GM18502 (cell line): ENCODE results near the gene CD36.

Experiments
- ATAC-seq: cut with Tn5 transposase; IDR thresholded peaks from one replicate; pipeline ENCODE4 v1.9.1; 2021; ENCODE audit warnings: mild to moderate bottlenecking; ENCODE audit not compliant: unreplicated experiment, poor library complexity

Gene CD36

DNA sequence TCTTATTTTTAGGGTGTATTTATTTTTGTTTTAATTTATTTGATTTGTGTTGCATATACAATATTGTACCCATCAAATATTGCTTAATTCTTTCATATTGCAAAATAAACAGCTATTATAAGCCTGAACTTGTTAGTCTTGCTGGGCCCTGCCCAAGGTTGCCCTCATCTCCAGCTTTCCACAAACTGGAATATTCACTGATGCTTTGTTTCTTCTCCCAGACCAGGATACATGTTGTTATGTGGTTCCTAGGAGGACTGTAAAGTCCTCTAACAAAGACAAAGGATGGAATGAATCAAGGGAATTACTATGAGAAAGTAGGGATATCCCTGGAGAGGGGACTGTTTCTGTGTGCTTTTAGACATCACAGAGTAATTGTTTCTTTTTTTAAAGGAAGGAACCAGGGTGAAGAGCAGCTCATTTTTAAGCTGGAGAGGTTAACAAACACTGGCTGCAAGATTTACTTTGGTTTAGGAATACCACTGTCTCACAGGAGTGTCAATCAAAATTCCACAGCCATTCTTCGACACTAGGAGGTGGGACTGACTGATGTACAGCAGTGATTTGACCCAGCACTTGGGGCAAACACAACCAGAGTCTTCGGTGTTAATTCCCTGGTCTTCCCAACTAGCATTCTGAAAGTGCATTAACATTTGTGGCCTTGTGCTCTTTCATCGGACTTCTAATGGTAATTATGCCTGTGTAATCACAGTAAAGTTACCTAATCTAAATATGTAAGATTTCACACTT lies 14.8 kb upstream of the CD36 start:
- no peak for ATAC-seq

DNA sequence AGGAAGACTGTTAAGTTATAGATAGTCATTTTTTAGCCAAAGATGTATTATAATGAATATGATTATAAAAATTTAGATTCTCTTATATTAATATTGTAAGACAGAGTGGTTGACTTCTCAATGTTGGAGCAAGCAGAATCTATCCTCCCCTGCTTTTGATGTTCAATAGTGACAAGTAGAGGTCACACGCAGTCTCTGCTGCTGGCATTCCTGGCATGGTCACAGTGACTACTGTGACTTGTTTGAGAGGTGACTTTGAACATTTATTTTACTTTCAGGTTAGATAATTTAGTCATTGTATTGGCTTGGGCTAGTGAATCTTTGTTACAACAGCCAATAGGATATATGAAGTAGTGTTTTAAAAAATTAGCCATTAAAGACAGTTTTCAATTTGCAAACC lies 13.7 kb upstream of the CD36 start:
- ATAC-seq = no peak

DNA sequence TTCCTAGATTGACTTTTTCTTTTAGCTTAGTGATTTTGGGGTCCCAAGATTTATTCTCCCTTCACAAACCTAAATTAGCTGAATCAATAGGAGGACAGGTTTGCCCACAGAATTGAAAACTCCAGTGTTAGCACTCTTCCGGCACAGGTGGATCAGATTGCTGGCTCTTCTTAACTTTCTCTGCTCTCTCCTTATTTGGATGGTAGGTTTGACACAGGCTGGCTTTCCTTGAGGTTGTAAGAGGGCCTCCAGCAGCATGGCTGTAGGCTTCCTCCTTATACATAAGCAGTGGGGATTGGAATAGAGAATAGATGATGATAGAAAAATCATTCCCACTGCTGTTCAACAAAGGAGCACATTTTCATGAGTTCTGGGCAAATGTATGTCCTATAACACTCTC lies 9.4 kb upstream of the CD36 start:
- no peak for ATAC-seq

DNA sequence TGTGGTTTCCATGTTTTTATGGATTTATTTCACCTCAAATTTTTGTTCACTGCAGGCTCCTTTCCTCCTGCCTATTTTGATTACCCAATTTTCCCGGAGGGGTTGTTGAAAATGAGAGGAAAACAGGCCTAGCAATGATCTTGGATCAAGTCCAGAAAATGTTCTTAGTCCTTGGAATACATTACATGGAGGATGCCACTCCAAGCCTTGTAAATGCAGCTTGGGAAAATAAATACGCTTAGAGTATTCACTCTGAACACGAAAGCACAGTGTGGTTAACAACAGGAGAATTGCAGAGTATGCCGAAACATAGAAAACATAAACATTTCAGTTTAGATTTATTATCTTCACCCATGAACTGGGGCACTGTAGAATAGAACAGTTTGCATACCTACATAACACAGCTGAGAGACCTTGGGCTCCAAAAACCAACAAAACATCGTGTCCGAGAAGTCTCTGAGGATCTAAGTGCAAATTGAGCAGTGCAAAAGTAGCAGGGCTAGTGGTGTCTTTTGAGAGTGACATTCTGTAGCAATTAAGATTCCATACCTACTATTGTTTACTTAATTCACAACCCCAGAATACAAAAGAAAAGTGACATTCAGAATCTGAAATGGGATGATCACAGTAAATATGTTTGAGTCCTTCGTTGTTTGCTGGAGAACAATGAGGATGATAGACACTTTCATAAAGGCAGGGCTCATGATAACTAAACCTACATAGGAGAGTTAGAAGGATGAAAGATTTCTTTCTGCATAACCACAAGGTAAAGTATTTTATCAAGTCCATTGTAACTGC lies 7.6 kb upstream of the CD36 start:
- ATAC-seq = no peak

DNA sequence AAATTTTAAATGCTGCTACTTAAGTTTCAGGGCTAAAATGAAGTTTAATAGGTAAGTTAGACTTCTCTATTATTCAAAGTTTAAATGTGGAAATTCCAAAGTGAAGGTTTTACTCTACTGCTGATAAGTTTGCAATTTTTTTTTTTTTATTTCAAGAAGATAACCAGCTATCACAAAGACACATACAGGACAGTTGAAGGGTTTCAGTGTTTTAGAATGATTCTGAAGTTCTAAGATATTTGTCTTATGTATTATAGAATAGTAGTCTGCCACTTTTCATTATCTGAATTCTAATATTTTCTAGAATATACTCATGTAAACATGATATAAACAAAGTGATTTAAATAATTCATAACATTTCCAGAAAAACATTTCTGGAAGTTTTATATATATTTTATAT lies 7.0 kb upstream of the CD36 start:
- no peak for ATAC-seq

DNA sequence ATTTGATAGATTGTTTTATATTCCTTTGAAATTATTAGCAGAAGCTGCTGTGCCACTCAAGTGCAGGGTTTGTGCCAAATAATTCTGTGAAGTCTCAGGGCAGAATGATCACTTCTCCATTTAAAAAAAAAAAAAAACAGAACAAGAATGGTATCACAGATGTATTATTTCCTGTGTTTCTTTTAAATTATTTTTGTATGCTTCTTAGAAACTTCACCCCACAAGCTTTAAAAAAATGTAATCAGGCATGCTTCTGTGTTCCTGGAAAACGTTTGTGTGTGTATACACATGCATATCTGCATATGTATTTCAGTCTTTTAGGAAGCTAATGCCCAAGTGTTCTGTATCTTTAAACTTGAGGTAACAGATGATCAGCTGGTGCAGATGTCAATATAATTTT lies 6.3 kb upstream of the CD36 start:
- no peak for ATAC-seq

DNA sequence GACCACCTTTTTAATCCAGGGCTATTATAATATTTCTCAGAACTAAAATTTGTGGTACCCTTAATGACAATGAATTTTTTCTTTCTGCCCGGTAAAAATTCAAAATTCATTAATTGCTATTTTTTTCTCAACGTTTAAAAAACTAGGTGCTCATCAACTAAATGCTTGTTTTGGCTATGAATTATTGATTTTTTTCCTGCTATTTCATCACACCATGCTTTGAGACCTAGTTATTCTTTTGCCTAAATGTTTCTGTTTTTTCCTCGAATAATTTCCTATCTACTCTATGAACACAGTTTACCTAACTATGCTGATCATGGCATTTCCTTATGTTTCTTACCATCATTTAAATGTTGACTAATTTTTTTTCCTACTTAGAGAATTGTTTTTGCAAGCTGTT lies 5.6 kb upstream of the CD36 start:
- ATAC-seq = no peak

DNA sequence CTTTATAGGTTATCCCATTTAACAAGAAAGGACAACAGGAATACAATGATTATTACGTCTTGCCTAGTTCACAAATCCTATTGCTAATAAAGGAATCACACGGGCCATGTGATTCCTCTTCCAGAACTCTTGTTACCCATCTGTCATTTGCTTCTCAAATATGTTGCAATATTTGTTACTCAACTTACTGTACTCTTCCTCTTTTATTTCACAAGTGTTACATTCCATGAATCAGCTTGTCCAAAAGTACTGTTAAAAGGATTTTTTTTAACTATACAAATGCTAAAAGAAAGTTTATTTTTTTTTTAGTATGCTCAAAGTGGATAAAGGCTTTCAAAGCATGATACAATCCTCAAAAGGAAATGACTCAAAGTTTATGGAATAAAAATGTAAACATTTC lies 3.9 kb upstream of the CD36 start:
- ATAC-seq = no peak

DNA sequence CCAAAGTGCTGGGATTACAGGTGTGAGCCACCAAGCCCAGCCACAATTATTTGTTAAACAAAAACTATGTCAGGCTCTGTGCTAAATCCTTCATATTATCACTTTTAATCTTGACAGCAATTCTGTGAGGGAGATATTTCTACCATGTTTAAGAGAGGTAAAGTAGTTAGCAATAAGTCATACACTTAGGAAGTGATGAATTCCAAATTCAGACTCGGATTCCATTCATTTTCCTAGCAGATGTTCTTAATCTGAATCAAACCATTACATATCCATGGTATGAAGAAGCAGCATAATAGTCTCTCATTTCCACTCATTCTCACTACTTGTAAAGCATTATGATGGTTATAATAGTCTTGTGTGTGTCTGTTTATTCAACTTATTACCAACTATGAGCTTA lies 2.9 kb upstream of the CD36 start:
- ATAC-seq = no peak

DNA sequence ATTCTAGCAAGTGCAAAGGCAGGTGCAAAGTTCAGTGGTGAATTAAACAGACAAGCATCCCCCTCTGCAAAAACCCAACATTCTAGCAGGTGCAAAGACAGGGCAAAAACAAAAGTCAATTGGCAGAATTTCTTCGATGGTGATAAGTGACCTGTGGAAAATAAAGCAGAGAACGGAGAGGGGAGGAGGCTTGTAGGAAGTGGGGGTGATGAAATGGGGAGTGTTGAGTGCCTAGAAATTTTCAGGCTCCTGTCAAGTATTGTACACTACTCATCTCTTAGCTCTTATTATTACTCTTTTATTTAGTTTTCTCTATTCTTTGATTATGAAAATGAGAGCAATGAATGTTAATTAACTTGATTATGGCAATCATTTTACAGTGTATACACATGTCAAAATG lies 2.4 kb upstream of the CD36 start:
- no peak for ATAC-seq

DNA sequence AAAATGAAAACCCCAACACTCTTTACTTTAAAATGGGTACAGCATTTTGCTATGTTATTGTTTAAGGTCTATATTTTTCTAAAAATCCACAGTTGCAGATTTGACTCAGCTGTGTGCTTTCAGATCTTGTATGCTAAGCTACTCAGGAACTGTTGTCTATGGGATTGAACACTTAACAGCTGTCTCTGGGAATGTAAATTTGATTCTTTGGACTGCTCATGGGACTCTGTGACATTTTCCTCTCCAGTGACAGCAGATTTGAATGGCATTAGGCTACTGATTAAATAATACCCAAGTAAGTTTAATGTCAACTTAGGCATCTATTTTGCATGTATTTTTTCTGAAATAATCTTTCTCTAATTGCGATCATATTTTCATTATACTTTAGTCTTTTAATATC lies 1.7 kb upstream of the CD36 start:
- no peak for ATAC-seq

DNA sequence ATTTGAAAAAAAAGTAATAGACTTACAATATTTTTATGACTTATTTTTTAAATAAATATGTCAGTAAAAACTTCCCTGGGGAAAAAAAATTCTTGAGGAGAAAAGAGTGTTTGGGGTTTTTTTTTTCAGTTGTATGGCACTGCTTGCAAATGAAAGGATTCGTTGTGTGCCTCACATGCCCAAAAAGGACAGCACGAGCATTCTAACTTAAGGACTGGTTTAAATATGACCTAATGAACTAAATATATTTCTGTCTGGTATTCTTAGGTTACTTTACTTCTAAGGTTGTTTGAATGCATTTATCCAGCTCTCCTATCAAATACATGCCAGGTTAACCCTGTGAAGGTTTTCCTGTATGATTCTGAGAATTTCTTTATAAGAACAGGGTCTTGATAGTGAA lies 988 bp upstream of the CD36 start:
- ATAC-seq = no peak

DNA sequence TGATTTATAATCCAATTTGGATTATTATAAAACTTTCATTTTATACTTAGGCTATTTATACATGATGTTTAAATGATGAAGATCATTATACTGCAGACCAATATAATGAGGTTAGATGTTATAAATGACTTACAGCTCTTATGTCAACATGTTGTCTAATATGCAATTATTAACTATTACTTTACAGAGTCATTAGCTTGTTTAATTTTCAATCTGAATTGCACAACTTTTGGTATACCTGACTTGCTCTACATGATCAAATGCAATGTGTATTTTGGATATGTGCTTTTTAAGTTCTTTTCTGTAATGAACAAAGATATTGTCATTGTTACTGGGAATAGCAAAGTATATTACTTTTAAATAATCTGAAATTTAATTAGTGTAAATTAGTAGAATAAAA lies 569 bp downstream of the CD36 start:
- no peak for ATAC-seq

DNA sequence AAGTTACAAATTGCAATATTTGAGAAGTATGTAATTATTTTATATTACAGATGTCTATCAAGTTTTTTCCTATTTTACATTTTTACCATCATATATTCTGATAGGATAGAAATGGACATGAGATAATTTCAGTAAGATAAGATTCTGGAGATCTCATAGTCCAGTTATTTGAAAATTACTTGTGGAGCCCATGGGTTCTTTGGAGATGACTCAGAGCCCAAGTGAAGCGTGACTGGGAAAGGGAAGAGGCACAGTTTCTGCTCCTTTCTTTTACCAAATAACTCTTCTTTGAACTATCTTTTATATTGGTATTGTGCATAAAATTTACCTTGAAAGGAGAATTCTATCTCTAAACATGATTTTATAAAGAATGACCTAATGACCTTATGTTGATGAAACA lies 2.4 kb downstream of the CD36 start:
- ATAC-seq = no peak

DNA sequence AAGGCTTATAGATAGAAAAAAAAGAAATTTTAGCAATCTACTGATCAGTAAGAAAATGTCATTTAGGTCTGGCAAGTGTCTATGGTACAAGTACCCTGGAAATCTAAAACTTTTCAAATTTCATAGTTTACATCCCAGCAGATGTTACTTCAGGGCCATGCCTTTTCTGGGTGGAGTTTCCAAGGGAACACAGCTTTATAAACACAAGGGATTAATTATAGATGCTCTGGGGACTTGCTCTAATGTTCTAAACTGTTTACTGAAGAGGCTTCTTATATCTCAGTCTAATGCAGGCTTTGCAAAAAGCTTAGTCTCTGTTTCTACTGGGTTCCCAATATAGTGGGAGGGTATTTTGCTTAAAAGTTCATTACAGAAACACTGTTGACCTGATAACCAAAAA lies 3.1 kb downstream of the CD36 start:
- ATAC-seq = no peak

DNA sequence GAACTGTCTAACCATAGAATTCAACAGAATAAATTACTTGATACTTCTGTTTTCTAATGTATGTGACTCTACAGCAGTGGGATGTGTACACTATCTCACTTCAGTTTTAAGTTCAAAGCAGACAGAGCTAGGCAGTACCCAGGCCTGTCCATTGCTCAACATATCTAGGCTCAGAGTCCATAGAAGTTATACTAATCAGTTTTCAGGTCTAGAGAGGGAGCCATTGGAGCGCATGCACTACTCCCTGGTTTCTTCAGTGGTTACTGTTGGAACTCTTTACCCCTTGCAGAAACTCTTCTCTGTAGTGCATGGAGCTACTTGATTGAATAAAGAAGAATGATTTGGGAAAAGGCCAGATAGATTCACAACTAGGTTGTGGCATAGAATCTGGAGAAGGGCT lies 4.4 kb downstream of the CD36 start:
- ATAC-seq = no peak

DNA sequence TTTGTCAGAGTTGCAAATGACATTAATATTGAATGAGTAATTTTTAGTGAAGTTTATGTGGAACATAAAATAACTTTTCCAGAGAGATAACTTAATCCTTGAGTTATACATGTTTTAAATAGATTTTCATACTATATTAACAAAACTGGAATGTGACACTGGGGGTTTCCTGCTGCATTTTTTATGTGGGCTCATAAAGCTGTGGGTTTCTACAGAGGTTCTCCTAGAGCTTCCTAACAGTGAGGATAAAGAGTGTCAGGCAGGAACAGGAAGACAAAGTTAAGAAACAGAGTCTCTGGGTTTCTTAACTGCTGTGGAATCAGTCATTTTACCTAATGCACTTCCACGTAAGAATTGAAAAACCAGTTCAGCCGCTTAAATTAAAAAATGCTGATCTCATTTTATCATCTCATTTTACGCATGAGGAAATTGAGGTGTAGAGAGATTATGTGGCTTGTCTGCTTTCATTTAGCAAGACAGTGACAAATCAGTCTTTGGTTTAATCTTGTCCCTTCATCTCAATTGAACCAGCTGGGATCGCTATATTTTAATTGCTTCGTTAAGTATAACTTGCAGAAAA lies 5.0 kb downstream of the CD36 start:
- no peak for ATAC-seq

DNA sequence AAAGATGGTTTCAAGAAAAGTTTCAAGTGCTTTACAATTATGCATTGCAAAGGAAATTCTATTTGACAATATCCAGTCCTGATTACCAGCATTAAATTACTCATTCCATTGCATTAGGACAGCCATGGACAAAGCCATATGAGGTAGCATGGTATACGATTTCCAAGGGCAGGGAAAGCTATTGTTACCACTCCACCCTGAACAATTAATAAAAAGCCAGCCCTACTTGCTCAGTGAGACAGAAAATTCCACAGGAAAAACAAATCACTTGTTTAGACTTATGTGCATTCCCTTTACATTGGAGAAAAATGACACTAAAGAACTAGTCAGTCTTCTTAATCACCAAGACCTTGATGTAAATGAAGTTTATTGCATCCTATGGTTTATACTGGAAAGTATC lies 5.6 kb downstream of the CD36 start:
- ATAC-seq = no peak

DNA sequence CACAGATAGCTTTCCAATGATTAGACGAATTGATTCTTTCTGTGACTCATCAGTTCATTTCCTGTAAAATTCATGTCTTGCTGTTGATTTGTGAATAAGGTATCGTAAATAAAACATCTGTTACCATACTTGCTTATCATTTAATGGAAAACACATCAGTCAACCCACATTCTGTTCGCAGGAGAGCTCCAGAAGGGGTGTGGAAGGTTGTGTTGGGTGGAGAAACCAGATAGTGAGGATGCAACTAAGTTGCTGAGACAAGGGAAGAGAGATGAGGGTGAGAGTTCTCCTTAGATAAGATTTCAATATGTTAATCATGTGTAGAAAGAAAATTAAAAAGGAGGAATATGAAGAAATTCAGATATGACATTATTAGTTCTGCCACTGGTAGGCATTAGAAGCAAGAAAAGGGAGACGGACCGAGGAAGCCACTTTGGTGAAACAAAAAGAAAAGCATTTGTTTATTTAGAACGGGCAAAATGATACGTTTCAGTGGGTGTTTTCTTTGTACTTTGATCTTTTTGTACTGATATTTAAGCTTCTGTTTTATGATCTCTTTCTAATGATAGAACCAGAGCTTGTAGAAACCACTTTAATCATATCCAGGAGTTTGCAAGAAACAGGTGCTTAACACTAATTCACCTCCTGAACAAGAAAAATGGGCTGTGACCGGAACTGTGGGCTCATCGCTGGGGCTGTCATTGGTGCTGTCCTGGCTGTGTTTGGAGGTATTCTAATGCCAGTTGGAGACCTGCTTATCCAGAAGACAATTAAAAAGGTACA lies 7.8 kb downstream of the CD36 start:
- no peak for ATAC-seq

DNA sequence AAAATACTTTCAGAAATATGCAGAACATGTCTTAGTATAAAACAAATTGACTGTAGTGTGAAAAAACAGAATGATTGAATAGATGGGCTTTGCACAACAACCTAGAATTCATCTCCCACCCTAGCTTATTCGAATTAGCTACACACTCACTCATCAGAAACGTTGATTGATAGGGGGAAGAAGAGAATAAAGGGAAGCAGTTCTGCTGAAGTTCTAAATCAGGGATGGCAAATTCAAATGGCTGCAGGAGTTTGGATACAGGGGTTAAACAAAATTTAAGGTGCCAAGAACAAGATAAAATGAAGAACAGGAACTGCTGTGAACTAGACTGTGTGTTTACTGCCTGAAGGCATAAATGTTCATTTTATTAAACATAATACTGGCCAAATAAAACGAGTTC lies 9.0 kb downstream of the CD36 start:
- no peak for ATAC-seq

DNA sequence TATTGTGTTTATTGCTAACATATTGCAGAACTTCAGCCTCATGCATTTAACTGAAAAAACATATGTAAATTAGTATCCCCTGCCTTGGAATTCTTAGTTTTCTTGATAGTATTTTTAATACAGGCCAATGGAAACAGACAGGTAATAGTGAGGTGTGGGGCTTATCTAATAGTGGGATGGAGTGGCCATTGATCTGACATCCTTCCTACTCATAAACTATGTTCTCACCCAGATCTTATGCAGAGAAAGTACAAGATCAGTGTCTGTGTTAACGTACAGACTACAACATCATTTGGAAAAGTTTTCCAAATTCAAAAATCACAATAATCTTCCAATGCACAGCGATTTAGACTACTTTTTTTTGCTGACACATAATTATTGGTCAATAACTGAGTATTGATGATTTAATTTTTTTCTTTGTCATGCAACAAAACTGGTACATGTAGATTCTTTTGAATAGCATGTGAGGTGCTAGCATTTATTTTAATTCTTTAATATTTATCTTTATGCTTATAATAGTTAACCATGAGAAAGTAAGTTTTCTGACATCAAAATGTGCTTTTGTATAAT lies 9.7 kb downstream of the CD36 start:
- no peak for ATAC-seq
